ENCODE measurements around the gene ZNRF1. TPM values are rescaled to one million over a fixed set of nuclear protein-coding genes. Genes with fewer than 3 reads are reported as not detected.

Gene ZNRF1
- total RNA-seq, 1 experiment from 2014 or later, result 48.2 TPM

- Histone ChIP-seq H3K36me3 (ENCODE audit: control insufficient read depth in 1 of 2, insufficient read depth in 2 of 2, low read length in 2 of 2) (0 out of 4 replicates have a peak, but pooled peaks cover 0 to 2% of the 10 kb centered on the region in 2 experiments), H3K79me2 (ENCODE audit: insufficient read depth, low read length) (0 out of 2 replicates have a peak, but pooled peaks cover 7% of the 10 kb centered on the region), H3K4me2 (ENCODE audit: low read length) (no peak overlapping the region), H3K9me2 (ENCODE audit: insufficient read depth) (no peaks in the 10 kb centered on the region), H3K27ac (ENCODE audit: low read depth, low read length) (no peak overlapping the region; the same call in 1 of the 2 replicates), H3K4me3 (replicated peaks in 1 of 2; ENCODE audit: low read depth in 1 of 2, low read length in 2 of 2) (no peak overlapping the region), H2AFZ (ENCODE audit: low read depth, low read length, poor library complexity, severe bottlenecking) (no peak overlapping the region), H3K27me3 (ENCODE audit: insufficient read depth, low read length) (no peaks in the 10 kb centered on the region), H3K9me3 (ENCODE audit: control insufficient read depth in 1 of 2, insufficient read depth in 1 of 2, low read depth in 1 of 2, low read length in 2 of 2) (no peaks in the 10 kb centered on the region), H3K4me1 (ENCODE audit: control insufficient read depth in 1 of 2, insufficient read depth in 2 of 2, low read length in 2 of 2) (peaks cover 41 to 52% of the 10 kb centered on the region in 2 experiments), H3K9ac (ENCODE audit: low read length) (no peak overlapping the region), H4K20me1 (ENCODE audit: insufficient read depth) (no peaks in the 10 kb centered on the region)
- no peak for DNase-seq (ENCODE audit: low read depth, low spot score)
- ATAC-seq, result no peak
- ChIA-PET POLR2A (no interaction called here), CTCF (interaction anchor here (0.7 to 1.8 kb wide), 4 partner anchors 10 to 100 kb away, joined by 3 to 9 read pairs (median 4); partner anchors contain the start of gene ZNRF1), RAD21 (ENCODE audit: low non-redundant PET in 1 of 2, low total read pairs in 2 of 2, uncharacterized antibody in 2 of 2, unreplicated experiment in 2 of 2) (interaction anchor here in 1 of 2 experiments (1.3 kb wide), 1 partner anchor 13 kb away, joined by 5 read pairs; no protein-coding TSS in a partner anchor)
- no TSS peak for BruUV-seq (replicated peaks)
- TF ChIP-seq ZFX (IDR thresholded peaks at IDR 0.05), result no peak
- TF ChIP-seq SRF (IDR thresholded peaks at IDR 0.05; ENCODE audit: low read depth), result no peak
- no peak for TF ChIP-seq CBX3 (IDR thresholded peaks at IDR 0.05; ENCODE audit: low read depth)
- no peak for TF ChIP-seq EZH2 (IDR thresholded peaks at IDR 0.05)
- TF ChIP-seq SP1 (IDR thresholded peaks at IDR 0.05; ENCODE audit: low read depth), result no peak
- TF ChIP-seq, protein P1, sequence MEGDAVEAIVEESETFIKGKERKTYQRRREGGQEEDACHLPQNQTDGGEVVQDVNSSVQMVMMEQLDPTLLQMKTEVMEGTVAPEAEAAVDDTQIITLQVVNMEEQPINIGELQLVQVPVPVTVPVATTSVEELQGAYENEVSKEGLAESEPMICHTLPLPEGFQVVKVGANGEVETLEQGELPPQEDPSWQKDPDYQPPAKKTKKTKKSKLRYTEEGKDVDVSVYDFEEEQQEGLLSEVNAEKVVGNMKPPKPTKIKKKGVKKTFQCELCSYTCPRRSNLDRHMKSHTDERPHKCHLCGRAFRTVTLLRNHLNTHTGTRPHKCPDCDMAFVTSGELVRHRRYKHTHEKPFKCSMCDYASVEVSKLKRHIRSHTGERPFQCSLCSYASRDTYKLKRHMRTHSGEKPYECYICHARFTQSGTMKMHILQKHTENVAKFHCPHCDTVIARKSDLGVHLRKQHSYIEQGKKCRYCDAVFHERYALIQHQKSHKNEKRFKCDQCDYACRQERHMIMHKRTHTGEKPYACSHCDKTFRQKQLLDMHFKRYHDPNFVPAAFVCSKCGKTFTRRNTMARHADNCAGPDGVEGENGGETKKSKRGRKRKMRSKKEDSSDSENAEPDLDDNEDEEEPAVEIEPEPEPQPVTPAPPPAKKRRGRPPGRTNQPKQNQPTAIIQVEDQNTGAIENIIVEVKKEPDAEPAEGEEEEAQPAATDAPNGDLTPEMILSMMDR (IDR thresholded peaks at IDR 0.05 in 2 of 3, conservative IDR thresholded peaks at IDR 0.05 in 1 of 3; ENCODE audit: borderline replicate concordance in 1 of 3, insufficient read depth in 1 of 3, low read depth in 2 of 3, low read length in 2 of 3), result no peak
- TF ChIP-seq YY1 (IDR thresholded peaks at IDR 0.05; ENCODE audit: extremely low read depth, insufficient replicate concordance, low read depth, low read length), result no peak
- no peak for TF ChIP-seq FOSL1 (IDR thresholded peaks at IDR 0.05; ENCODE audit: low read depth)
- no peak for TF ChIP-seq ATF3 (IDR thresholded peaks at IDR 0.05)
- TF ChIP-seq, protein P2, sequence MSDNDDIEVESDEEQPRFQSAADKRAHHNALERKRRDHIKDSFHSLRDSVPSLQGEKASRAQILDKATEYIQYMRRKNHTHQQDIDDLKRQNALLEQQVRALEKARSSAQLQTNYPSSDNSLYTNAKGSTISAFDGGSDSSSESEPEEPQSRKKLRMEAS (IDR thresholded peaks at IDR 0.05), result no peak
- TF ChIP-seq CEBPB (IDR thresholded peaks at IDR 0.05; ENCODE audit: low read depth), result no peak
- no peak for TF ChIP-seq JUND (IDR thresholded peaks at IDR 0.05)
- TF ChIP-seq, protein P3, sequence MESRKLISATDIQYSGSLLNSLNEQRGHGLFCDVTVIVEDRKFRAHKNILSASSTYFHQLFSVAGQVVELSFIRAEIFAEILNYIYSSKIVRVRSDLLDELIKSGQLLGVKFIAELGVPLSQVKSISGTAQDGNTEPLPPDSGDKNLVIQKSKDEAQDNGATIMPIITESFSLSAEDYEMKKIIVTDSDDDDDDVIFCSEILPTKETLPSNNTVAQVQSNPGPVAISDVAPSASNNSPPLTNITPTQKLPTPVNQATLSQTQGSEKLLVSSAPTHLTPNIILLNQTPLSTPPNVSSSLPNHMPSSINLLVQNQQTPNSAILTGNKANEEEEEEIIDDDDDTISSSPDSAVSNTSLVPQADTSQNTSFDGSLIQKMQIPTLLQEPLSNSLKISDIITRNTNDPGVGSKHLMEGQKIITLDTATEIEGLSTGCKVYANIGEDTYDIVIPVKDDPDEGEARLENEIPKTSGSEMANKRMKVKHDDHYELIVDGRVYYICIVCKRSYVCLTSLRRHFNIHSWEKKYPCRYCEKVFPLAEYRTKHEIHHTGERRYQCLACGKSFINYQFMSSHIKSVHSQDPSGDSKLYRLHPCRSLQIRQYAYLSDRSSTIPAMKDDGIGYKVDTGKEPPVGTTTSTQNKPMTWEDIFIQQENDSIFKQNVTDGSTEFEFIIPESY (IDR thresholded peaks at IDR 0.05; ENCODE audit: extremely low read depth, insufficient replicate concordance, low read length), result no peak
- TF ChIP-seq RAD21 (IDR thresholded peaks at IDR 0.05; ENCODE audit: low read depth), result no peak
- TF ChIP-seq SIN3A (IDR thresholded peaks at IDR 0.05; ENCODE audit: low read depth), result no peak
- TF ChIP-seq TCF7L2 (IDR thresholded peaks at IDR 0.05; ENCODE audit: borderline replicate concordance, extremely low read depth, insufficient read depth, insufficient read length), result no peak
- TF ChIP-seq POLR2AphosphoS5 (IDR thresholded peaks at IDR 0.05; ENCODE audit: low read depth, low read length), result no peak
- TF ChIP-seq POLR2A (IDR thresholded peaks at IDR 0.05; ENCODE audit: borderline replicate concordance, extremely low read depth, insufficient read depth, insufficient read length), result no peak
- no peak for TF ChIP-seq EGR1 (IDR thresholded peaks at IDR 0.05; ENCODE audit: low read depth)
- no peak for TF ChIP-seq EZH2phosphoT487 (IDR thresholded peaks at IDR 0.05; ENCODE audit: borderline replicate concordance)
- intact Hi-C loops (cut with micrococcal nuclease), result no loop called here
Observed at GRCh38 chr16:75097941-75098901, 99.4 kb downstream of the ZNRF1 start.
